ENCODE measurements around the gene PCMT1.

PCMT1 gene

GRCh38 chr6:149854532-149854931 is 105.0 kb downstream of the PCMT1 start:
- FAIRE-seq (no peak), DNase-seq (ENCODE audit: insufficient read length, low spot score) (no peak)
- no peak for TF ChIP-seq CTCF (IDR thresholded peaks at IDR 0.05; ENCODE audit: insufficient read depth, missing control alignments)

DNA sequence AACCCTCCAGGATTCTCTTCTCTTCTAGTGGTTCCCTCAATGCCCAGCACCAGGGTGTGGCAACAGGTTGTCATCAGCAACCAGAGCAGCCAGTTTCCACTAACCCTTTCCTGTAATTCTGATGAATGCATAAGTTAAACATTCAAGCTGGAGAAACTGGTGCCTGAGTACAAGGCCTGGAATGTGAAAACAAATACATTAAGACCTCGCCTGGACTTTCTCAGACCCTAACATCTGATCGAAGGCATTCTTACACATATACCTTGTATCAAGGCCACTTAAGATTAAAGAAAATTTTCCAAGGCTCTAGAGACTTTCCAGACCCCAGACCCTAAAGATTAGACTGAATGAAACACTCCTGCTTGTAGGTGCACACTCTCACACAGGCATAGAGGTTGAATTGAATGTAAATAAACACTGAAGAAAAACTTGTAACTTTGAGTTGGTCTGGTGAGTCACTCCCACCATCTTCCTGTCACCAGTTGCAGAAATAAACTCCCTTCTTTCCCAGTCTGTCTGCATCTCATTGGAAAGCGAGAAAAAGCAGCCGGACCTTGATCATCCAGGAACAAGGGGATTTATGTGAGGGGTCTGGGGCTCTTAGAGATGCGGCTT is 105.6 kb downstream of the PCMT1 start:
- no peak for TF ChIP-seq CTCF (IDR thresholded peaks at IDR 0.05; ENCODE audit: insufficient read depth, missing control alignments)
- FAIRE-seq, result no peak
- no peak for DNase-seq (ENCODE audit: insufficient read length, low spot score)

GRCh38 chr6:149855741-149856140 is 106.2 kb downstream of the PCMT1 start:
- TF ChIP-seq CTCF (IDR thresholded peaks at IDR 0.05; ENCODE audit: insufficient read depth, missing control alignments), result no peak
- DNase-seq (ENCODE audit: insufficient read length, low spot score) (no peak), FAIRE-seq (no peak)

DNA sequence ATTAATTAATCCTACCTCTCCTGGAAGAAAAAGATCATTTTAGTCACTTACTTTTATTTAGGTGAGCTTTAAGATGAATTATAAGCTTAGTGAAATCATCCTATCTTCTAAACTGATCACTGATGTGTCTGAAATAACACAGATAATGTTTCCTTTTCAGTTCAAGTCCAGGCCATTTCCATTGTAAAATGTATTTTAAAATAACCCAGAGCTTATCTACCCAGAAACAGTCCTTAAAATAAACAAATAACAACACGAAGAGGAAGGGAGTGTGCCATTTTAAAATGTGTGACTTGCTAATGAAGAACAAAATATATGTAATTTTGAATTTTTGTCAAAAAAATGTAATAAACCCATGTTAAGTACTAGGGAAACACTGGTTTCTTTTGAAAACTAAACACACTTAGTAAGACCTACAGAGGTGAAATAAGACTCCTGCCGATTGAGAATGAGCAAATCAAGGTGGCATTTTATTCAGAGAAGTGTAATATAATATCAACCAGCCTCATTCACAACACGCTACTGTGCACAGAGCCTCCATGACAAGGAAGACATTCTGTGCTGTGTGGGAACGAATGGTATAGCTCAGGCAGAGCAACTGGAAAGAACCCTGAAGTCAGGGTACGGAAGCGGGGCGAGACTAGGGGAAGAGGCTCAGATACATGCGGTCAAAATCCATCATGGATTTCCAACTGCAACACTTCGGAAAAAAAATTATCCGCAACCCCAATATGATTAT is 106.9 kb downstream of the PCMT1 start:
- TF ChIP-seq CTCF (IDR thresholded peaks at IDR 0.05; ENCODE audit: insufficient read depth, missing control alignments), result no peak
- no peak for FAIRE-seq
- DNase-seq (ENCODE audit: insufficient read length, low spot score), result no peak

DNA sequence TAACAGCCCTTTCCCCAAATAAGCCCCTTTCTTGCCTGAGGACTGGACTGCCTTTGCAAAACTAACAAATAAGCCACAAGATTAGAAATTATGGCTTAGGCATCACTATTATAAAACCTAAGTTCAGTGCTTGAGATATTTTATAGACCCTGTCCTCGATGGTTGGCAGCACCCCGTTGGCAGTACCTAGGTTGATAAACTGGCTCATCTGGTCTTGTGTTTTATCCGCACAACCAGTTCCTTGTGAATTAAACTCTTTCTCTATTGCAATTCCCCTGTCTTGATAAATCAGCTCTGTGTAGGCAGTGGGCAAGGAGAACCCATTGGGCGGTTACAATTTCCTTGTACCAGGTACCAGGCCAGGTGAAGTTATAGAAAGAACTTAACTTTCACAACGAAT is 108.0 kb downstream of the PCMT1 start:
- FAIRE-seq, result no peak
- no peak for TF ChIP-seq CTCF (IDR thresholded peaks at IDR 0.05; ENCODE audit: insufficient read depth, missing control alignments)
- no peak for DNase-seq (ENCODE audit: insufficient read length, low spot score)

DNA sequence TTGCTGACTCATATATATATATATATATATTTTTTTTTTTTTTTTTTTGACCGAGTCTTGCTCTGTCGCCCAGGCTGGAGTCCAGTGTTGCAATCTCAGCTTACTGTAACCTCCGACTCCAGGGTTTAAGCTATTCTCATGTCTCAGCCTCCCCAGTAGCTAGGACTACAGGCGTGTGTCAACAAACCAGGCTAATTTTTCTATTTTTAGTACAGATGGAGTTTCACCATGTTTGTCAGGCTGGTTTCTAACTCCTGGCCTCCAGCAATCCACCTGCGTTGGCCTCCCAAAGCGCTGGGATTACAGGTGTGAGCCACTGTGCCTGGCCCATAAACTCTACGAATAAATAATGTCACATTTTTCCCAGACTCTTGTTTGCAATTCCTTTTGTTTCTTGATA is 109.8 kb downstream of the PCMT1 start:
- TF ChIP-seq CTCF (IDR thresholded peaks at IDR 0.05; ENCODE audit: insufficient read depth, missing control alignments), result no peak
- DNase-seq (ENCODE audit: insufficient read length, low spot score) (no peak), FAIRE-seq (no peak)

- DNase-seq (ENCODE audit: insufficient read length, low spot score) (no peak), FAIRE-seq (no peak)
- no peak for TF ChIP-seq CTCF (IDR thresholded peaks at IDR 0.05; ENCODE audit: insufficient read depth, missing control alignments)
These were observed 110.4 kb downstream of the PCMT1 start for GRCh38 chr6:149859938-149860337.
